Subcutaneous adipose tissue (tissue), 4 donors: ENCODE results near the gene FBXW4. TPM values are rescaled to one million over a fixed set of nuclear protein-coding genes. Genes with fewer than 3 reads are reported as not detected.

Experiments
- total RNA-seq, 4 donors: library from RNA; depleted of rRNA; stranded (reverse); fragments of >200 nt; gene quantifications; one replicate each; pipeline ENCODE4 v1.1.0, GENCODE V29; 2016
- TF ChIP-seq, protein P1 (sequence below): fragments of 450-650 bp; IDR thresholded peaks from one replicate; pipeline ENCODE4 v1.5.1; 2016; ENCODE audit warnings: low read depth, mild to moderate bottlenecking, control low read depth, antibody characterized with exemption, moderate library complexity

The FBXW4 gene
- total RNA-seq, 4 donors from 2014 or later = 41.7 to 88.0 (median 57.7) TPM

DNA sequence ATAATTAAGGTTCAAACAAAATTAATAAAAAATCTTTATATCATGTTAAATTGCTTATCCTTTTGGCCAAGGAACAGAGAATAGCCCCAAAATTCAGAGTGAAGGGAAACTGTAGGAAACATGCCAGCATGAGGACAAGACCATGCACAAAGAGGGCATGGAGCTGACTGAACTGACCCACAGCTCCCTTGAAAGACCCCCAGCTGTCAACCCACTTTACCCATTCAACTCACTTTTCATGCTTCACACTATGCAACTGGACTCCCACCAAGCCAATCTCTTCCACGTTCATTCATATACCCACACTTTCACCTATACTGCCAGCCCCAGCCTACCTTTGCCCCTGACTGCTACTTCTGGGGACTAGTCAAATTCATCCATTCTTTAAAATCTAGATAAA is 10.2 kb downstream of the FBXW4 start:
- TF ChIP-seq, protein P1, sequence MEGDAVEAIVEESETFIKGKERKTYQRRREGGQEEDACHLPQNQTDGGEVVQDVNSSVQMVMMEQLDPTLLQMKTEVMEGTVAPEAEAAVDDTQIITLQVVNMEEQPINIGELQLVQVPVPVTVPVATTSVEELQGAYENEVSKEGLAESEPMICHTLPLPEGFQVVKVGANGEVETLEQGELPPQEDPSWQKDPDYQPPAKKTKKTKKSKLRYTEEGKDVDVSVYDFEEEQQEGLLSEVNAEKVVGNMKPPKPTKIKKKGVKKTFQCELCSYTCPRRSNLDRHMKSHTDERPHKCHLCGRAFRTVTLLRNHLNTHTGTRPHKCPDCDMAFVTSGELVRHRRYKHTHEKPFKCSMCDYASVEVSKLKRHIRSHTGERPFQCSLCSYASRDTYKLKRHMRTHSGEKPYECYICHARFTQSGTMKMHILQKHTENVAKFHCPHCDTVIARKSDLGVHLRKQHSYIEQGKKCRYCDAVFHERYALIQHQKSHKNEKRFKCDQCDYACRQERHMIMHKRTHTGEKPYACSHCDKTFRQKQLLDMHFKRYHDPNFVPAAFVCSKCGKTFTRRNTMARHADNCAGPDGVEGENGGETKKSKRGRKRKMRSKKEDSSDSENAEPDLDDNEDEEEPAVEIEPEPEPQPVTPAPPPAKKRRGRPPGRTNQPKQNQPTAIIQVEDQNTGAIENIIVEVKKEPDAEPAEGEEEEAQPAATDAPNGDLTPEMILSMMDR = no peak

DNA sequence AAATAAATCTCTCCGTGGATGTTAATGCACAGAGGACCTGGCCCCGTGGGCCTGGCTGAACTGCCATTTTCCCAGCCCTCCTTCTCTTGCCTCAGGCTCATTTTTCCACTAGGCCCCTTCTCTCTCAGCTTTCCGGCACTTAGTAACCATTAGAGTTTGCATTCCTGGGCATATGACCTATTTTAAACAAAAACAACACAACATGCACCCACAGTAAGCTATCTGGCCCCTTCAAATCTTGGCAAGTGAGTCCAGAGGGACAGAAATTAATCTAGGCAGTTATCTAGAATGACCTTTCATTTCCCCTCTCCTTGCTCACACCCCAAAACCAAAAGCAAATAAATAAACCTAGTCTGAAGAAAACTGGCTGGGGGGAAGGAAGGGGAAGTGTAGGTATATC is 11.7 kb downstream of the FBXW4 start:
- TF ChIP-seq, protein P1 = no peak

DNA sequence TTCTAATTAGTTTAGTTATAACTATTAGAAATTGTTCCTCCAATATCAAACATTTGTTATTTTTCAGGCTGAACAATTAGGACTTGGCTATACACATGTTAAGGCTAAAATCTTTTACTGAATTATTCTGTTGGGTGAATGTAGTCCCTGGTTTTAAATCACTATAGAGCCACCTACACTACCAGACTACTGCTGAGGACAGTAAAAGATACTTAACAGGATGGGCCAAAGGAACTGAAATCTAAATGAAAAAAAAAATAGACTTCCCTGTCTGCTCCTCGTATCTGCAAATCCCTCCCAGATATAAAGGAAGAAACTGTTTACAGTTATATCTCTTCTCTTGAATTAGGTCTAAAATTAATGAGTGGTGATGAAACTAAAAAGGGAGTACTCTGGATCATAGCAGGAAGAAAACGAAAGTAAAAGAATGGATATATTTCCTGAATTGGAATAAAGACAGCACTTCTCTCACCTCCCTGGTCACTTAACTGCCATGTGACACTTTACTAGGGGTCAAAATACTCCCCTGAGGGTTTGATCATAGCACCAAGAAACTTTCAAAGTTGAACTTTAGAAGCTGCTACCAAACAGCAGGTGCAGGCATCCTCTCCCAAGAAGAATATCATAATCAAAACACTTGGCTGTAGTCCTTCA is 12.7 kb downstream of the FBXW4 start:
- TF ChIP-seq, protein P1 = no peak

DNA sequence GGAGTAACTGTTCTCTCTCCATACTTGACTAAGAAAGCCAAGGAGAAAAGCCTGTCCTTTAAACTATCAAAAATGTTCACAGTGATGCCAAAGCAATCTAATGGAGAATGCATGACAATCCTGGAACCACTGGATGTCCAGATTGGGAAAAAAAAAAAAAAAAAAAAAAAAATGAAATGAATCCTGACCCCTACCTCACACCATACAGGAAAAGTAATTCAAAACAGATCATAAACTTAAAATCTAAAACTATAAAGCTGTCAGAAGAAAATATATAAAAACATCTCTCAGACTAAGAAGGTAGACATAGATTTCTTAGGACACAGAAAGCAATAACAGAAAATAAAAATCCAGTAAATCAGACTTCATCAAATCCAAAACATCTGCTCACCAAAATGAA is 18.4 kb downstream of the FBXW4 start:
- TF ChIP-seq, protein P1 = no peak

DNA sequence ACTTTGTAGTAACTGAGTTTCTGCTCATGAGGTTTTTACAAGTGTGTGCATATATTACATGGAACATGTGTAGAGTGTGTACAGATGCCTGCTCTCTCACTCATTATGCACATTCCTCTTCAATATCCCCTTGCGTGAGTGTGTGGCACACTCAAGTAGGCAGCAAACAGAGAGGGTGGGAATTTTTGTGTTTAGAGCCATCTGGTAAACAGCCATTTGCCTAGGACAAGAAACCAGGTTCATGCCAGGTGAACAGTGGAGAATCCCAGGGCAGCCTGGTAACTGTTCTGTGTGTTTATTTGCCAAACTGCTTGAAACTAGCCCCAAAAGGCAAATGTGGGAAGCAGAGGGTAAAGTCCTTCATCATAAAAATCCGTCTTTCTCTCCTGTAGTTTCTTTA is 19.9 kb downstream of the FBXW4 start:
- TF ChIP-seq, protein P1 = no peak

DNA sequence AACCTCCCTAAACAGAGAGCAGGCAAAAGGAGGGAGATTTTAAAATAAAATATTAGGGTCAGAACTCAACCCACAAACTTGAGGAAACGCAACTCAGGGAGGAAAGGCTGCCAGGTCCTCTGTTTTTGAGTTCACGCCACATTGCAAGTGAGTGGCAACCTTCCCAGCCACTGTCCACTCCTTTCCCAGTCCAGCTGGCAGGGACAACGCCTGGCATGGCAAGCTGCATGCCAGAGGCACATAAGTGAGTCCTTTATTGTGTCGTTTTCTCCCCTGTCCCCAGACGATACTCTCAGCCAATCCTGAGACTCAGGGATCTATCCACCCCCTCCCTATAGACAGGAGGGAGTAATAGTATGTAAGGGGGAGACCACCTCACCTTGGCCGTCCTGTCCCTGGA is 22.4 kb downstream of the FBXW4 start:
- TF ChIP-seq, protein P1 = no peak

DNA sequence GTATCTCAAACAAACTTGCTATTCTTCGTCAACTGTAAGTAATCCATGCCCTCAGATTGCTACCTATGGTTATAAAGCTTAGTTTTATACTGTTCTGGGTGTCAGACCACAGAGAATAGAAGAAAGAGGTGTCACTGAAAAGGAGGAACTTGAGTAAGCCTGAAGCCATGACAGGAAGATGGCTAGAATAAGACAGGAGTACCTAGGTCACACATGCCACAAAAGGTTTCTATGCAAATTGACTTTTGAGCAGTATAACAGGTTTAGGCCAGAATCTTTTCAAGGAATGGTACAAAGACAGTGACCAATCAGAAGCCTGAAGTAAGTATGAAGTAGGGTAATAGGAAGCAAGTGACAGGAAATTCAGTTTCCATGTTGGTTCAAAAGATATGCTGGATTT is 23.5 kb downstream of the FBXW4 start:
- TF ChIP-seq, protein P1 = no peak
